Fibroblast of lung (primary cell): ENCODE measurements around the gene DNAJC17.

Experiments used
- CTCF ChIP-seq, 2 donors: IDR thresholded peaks in 1 of 2; conservative IDR thresholded peaks in 1 of 2; 1 replicate in 1 of 2; 2 replicates in 1 of 2; pipeline ENCODE4 v1.5.1; 2011 to 2012; ENCODE audit warnings: low read length in 2 of 2, control low read depth in 1 of 2, inconsistent platforms in 1 of 2, low read depth in 1 of 2, mild to moderate bottlenecking in 1 of 2
- EZH2 ChIP-seq: IDR thresholded peaks from 2 replicates; pipeline ENCODE4 v1.5.1; 2012; ENCODE audit warnings: low read length, control low read depth, mild to moderate bottlenecking; ENCODE audit errors: missing control alignments

GRCh38 chr15:40766906-40767837, 40.1 kb downstream of the DNAJC17 start:
- TF ChIP-seq CTCF (conservative IDR thresholded peaks at IDR 0.05 in 1 of 2, IDR thresholded peaks at IDR 0.05 in 1 of 2; ENCODE audit: low read depth in 1 of 2, low read length in 2 of 2), result no peak
- no peak for TF ChIP-seq EZH2
